ENCODE data around the gene MSMP.

GRCh38 chr9:35771534-35771933 is 17.5 kb upstream of the MSMP start:
- TF ChIP-seq POLR2A (IDR thresholded peaks at IDR 0.05) (no peak), CTCF (IDR thresholded peaks at IDR 0.05 in 4 of 5, conservative IDR thresholded peaks at IDR 0.05 in 1 of 5) (no peak)

All from gastrocnemius medialis (tissue), 4 donors.